Colonic mucosa (tissue), 4 donors: ENCODE results near the gene TOPBP1. TPM values are rescaled to one million over a fixed set of nuclear protein-coding genes. Genes with fewer than 3 reads are reported as not detected.

Experiments used
- DNase-seq: peaks from one replicate; pipeline ENCODE4 v3.0.0-alpha.2; 2020
- H3K27ac ChIP-seq: fragments of 200-600 bp; one replicate; pipeline ENCODE4 v1.8.0; 2021
- H3K27me3 ChIP-seq: fragments of 200-600 bp; one replicate; pipeline ENCODE4 v1.8.0; 2021
- H3K36me3 ChIP-seq: fragments of 200-600 bp; one replicate; pipeline ENCODE4 v1.8.0; 2021
- H3K4me1 ChIP-seq: fragments of 200-600 bp; one replicate; pipeline ENCODE4 v1.8.0; 2021; ENCODE audit warnings: mild to moderate bottlenecking
- H3K4me3 ChIP-seq: fragments of 200-600 bp; one replicate; pipeline ENCODE4 v1.8.0; 2021
- H3K9ac ChIP-seq, 2 donors: one replicate each; pipeline ENCODE4 v1.7.0; 2013; ENCODE audit warnings: control low read depth in 2 of 2, low read depth in 2 of 2, low read length in 2 of 2
- H3K9me3 ChIP-seq: fragments of 200-600 bp; one replicate; pipeline ENCODE4 v1.8.0; 2021
- intact Hi-C: fragments of 100-400 bp; cut with DNase I; formaldehyde crosslinking; loops from one replicate; pipeline ENCODE4 v1.14.1; 2022
- total RNA-seq, 2 donors: library from RNA; stranded (reverse); fragmentation: NEBNext Ultra II Directional in 1 of 2; extraction: Animal tissue kit (Norgen Biotek cat#: 25700) in 1 of 2; gene quantifications; one replicate each; pipeline ENCODE4 v1.2.1, GENCODE V29; 2021
- TF ChIP-seq, protein P1 (sequence below): fragments of 200-600 bp; IDR thresholded peaks from one replicate; pipeline ENCODE4 v1.8.0; 2022; ENCODE audit warnings: antibody characterized with exemption, mild to moderate bottlenecking
- donor health status: healthy.
- donor health status: DM: no; HTN: no; CAD: no.
- donor health status: DM: no; HTN: no; CAD: no.

TOPBP1 gene
- total RNA-seq, 2 donors from 2014 or later: 21.7 to 34.6 TPM

DNA sequence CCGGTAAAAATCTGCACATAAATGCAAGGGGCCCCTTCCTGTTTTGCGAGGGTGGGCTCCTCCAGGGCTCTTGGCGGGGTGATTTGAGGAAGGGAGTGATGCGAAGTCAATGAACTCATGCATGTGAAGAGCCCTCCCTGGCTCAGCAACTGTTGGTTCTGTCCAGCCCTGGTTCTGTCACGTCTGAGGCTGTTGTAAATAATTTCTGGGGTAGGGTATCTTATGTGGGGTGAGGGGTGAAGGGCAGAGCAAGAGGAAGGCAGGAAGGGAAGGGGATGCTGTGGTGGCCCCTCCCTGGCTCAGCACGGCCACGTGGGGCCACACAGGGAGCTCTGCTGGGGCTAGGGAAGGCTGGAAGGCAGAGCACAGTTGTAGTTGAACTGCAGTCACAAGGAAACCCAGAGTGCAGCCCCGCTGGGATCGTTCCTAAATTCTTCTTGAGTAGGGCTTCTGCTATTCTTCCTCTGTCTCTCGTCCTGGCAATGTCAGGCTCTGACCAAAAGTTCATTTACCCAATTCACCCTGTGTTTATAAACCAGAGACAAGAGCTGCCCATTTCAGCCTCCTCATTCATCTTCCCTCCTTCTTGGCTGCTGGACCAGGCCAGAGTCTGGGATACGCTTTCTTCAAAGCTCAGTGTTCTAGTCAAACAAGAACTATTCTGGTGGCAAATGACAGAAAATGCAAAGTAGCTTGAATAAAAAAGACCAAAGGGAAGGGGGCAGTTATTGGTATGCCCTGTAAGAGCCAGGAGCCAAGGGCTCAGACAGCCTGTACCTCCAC is 14.8 kb upstream of the TOPBP1 start:
- no peak overlapping the region for H3K9ac ChIP-seq
- TF ChIP-seq, protein P1, sequence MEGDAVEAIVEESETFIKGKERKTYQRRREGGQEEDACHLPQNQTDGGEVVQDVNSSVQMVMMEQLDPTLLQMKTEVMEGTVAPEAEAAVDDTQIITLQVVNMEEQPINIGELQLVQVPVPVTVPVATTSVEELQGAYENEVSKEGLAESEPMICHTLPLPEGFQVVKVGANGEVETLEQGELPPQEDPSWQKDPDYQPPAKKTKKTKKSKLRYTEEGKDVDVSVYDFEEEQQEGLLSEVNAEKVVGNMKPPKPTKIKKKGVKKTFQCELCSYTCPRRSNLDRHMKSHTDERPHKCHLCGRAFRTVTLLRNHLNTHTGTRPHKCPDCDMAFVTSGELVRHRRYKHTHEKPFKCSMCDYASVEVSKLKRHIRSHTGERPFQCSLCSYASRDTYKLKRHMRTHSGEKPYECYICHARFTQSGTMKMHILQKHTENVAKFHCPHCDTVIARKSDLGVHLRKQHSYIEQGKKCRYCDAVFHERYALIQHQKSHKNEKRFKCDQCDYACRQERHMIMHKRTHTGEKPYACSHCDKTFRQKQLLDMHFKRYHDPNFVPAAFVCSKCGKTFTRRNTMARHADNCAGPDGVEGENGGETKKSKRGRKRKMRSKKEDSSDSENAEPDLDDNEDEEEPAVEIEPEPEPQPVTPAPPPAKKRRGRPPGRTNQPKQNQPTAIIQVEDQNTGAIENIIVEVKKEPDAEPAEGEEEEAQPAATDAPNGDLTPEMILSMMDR: no peak
- H3K9me3 ChIP-seq: no peaks in the 10 kb centered on the region
- H3K27me3 ChIP-seq: peaks cover 11% of the 10 kb centered on the region
- H3K4me1 ChIP-seq: no peaks in the 10 kb centered on the region
- no peaks in the 10 kb centered on the region for H3K36me3 ChIP-seq
- DNase-seq: no peak
- intact Hi-C loops: no loop called here
- H3K27ac ChIP-seq: no peak overlapping the region
- H3K4me3 ChIP-seq: no peak overlapping the region

DNA sequence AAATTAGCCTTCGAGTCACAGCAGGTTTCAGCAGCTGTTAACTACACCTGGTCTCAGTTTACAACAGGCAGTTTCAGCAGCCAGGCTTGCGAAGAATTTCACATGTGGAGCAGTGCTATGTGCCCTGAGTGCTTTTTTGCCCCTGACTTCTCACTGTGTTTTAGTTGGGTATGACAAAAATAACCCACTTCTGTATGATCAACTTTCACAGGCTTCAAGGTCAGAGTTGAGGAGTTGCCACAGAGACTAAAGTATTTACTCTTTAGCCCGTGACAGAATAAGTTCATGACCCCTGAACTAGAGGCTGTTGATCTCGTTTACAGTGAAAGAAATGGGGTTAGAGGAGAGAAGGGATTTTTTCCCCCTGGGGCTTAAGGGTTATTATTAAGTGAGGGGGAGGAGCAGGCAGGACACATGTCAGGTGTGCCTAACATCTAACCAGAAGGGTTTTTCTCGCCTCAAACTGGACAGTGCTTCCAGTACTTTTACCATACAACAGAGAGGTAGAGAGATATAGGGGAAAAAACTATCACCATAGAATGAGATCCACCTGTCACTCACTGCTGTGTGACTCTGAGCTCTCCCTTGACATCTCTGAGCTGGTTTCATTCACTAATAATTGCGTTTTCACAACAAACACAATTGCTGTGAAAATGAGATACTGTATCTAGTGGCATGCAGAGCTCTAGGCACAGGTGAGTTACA is 14.0 kb upstream of the TOPBP1 start:
- Histone ChIP-seq H3K27me3 (peaks cover 11% of the 10 kb centered on the region), H3K36me3 (no peaks in the 10 kb centered on the region), H3K4me1 (no peaks in the 10 kb centered on the region), H3K9me3 (no peaks in the 10 kb centered on the region), H3K4me3 (no peak overlapping the region), H3K27ac (no peak overlapping the region), H3K9ac (no peak overlapping the region)
- no peak for DNase-seq
- intact Hi-C loops: no loop called here
- TF ChIP-seq, protein P1: no peak

DNA sequence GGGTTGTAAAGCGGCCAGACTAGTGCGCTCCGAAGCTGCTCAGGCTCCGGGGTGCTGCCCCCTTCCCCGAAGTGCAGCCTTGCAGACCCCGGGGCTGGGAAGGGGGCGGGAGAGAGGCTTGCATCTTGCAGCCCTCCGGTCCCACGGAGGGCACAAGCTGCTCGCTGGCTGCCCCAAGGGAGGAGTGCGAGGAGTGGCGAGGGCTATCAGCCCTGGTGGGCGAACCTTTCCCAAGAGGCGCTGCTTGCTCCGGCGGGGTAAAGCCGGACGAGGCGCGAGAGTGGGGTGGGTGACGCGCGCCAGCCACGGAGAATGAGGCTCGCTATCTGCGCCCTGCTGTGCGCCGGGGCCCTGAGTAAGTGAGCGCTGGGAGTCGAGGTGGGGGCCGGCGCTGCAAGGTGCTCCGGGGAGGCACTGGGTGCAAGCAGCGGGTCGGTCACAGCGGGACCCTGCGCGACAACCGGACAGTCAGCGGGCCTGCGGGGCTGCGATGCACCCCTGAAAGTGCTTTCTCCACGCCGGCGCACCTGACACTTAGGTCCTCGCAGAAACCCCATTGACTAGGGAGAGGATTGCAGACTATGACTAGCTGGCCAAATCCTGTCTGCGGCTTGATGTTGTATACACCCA is 12.7 kb upstream of the TOPBP1 start:
- Histone ChIP-seq H3K4me1 (no peaks in the 10 kb centered on the region), H3K27ac (no peak overlapping the region), H3K4me3 (no peak overlapping the region), H3K9ac (no peak overlapping the region), H3K27me3 (peaks cover 11% of the 10 kb centered on the region), H3K9me3 (no peaks in the 10 kb centered on the region), H3K36me3 (no peaks in the 10 kb centered on the region)
- intact Hi-C loops: no loop called here
- DNase-seq: no peak
- TF ChIP-seq, protein P1: no peak

DNA sequence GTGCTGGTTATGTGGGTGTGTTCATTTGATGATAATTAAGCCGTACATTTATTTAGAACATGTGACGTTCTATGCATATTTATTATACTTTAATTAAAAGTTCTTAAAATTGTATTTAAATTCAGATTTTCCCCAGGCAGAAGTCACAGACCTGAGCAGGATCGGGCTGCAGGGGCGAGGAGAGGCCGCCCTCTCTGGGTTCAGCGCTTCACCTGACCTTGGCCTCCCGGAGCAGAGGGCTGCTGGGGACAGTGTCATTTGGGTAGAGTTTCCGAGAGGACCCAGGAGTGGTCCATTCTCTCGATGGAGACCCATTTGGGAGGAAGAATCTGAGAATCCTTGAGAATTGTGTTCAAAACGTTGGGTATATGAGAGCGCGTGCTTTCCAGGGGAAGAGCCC is 12.0 kb upstream of the TOPBP1 start:
- Histone ChIP-seq H3K4me3 (no peak overlapping the region), H3K27me3 (peaks cover 11% of the 10 kb centered on the region), H3K36me3 (no peaks in the 10 kb centered on the region), H3K27ac (no peak overlapping the region), H3K4me1 (no peaks in the 10 kb centered on the region), H3K9me3 (no peaks in the 10 kb centered on the region), H3K9ac (no peak overlapping the region)
- intact Hi-C loops: no loop called here
- TF ChIP-seq, protein P1: no peak
- DNase-seq: no peak

DNA sequence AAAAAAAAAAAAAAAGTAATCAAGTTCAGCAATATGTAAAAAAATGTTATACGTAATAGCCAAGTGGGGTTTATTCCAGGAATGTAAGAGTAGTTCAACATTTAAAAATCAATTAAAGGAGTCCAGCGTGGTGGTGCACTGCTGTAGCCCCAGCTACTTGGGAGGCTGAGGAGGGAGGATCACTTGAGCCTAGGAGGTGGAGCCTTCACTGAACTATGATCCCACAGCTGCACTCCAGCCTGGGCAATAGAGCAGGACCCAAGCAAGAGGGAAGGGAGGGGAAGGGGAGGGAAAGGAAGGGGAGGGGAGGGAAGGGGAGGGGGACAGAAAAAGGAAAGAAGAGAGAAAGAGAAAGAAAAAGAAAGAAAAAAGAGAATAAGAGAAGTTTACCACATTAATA is 10.7 kb upstream of the TOPBP1 start:
- Histone ChIP-seq H3K36me3 (no peaks in the 10 kb centered on the region), H3K9ac (no peak overlapping the region), H3K4me3 (no peak overlapping the region), H3K9me3 (no peaks in the 10 kb centered on the region), H3K27me3 (peaks cover 11% of the 10 kb centered on the region), H3K27ac (no peak overlapping the region), H3K4me1 (no peaks in the 10 kb centered on the region)
- TF ChIP-seq, protein P1: no peak
- intact Hi-C loops: no loop called here
- DNase-seq: no peak
